Activated T-cell treated with anti-CD3 and anti-CD28 coated beads for 1 hour (primary cell): Measurements from ENCODE around the gene DDA1.
A peak's percentile ranks its signal among the peaks of the same experiment; 100 is the strongest.

Experiments
- DNase-seq: peaks from one replicate; pipeline ENCODE4 v3.0.0-alpha.2; 2020; ENCODE audit warnings: low read depth

The DDA1 gene

DNA sequence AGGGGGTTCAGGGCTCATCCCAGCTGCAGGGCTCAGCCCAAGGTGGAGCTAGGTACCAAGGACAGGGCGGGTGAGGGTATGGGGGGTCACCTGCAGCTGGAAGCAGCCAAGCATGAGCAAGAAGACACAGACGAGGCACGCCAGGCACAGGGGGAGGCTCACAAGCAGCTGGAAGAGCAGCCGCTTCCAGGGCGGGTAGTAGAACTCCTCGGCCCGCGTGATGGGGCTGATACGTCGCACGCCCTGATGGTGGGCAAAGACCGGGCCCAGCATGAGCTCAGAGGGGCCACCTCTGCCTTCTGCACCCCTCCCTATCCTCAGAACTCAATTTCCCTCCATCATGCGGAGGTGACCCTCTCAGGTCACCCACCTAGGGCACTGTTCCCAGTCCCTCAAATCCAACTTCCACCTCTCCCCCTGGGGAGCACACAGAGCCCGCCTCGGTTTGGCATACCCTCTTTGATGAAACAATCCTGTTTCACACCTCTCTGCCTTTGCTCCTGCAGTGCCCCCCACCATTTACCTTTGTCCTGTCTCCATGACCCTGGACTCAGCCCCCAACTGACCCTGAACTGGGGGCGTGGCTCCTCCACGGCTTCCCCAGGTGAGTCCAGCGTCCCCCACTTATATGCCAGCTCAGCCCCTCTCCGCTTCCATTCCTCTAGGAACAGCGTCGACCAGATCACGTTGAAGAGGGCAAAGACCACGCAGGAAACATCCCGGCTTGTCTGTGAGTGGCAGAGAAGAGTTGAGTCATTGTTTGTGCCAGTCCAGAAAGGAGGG is 21.1 kb downstream of the DDA1 start:
- no peak for DNase-seq

DNA sequence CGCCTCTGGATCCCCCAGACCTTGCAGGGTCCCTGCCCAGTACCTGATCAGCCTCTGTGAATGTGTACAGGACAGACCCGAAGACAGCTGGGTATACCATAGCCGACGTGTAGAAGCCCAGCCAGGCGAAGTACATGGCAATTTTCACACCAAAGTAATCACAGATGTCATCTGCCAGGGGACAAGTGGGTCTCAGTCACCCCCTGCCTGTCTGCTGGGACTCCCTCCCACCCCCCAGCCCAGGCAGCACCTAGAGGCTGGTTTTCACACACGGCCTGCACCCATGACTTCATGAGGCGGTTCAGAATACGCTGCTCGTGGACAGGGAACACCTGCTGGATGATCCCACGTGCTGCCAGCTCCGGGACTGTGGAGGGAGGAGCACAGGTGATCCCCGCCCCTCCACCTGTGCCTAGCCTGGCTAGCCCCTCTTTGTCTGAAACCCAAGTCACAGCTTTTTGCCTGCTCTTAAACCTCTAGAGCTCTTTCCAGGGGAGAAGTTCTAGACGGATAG is 21.7 kb downstream of the DDA1 start:
- no peak for DNase-seq

DNA sequence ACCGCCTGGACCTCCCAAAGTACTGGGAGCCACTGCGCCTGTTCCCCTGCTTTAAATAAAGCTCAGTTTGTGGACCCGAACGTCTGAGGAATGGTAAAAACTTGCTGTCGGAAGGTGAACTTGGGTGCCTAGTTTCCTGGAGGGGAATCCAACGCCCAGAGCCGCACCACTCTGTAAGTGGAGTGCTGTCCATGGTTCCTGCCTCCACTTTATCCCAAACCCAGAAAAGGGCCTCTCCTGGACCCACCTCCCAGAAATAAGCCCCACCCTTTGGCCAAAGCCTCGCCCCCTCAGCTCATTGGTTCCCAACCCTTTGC is 23.0 kb downstream of the DDA1 start:
- DNase-seq = no peak

DNA sequence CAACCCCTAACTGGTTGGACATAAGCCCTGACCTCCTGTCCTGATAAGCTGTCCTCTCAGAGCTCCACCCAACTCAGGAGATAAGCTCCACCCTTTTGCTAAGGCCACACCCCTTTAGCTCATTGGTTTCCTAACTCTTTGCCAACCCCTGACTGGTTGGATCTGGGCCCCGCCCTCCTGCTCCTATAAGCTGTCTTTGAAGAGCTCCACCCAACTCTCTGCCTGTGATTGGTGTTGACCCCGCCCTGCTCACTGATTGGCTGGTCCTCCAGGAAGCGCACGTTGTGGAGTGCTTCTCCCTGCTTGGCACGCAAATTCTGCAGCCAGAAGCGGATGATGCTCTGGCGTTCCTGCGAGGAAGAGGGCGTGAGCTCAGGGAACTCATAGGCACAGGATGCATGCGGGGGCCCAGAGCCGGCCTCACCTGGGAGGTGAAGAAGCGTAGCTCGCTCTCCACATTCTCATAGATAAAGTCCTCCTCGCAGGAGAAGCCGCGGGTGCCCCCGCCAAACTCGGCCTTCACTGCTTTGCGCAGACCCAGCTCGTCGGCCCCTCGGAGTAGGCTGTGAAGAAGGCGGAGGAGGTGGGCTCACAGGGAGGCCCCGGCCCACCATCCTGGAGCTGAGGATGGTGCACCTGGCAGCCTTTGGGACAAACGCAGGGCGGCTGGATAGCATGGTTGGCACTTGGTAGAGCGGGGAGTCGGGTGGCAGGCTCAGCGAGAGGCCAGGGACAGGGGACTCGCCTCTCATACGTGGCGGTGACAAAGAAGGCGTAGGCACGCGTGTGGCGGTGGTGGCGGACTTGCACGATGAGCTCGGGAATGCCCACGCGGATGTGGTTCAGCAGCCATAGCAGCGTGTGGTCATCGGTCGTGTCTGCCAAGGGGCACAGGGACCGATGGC is 23.6 kb downstream of the DDA1 start:
- no peak for DNase-seq

DNA sequence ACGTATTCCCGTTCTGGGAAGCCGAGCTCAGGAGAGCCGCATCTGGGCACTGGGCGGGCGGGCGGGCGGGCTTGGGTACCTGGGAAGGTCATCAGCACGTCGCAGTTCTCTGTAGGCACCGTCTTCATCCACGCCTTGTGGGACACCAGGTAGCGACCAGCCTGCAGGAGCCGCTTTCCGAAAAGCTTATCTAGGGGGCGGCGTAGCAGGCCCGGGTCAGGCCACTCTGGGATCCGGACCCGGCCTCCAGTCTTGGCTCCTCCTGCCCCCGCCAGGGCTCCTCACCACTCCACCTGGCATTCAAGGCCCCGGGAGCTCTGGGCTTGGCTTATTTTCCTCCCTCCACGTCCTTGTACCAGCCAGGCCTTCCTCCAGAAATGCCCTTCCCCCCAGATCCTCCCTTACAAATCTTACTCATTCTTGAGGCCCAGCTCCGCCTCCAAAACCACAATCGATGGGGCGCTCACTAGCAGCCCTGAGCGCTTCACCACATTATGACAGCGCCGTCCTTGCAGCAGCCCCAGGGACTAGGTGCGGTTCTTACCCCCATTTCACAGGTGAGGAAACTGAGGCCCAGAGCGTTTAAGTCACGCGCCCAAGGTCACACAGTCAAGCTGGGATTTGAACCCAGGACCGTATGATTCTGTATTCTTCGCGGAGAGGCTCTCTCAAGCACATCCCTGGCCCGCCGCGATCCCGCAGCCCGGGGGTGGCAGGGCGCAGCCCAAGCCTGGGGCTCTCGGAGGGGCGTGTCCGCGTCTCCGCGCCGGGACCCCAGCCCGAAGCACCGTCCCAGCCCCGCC is 24.4 kb downstream of the DDA1 start:
- DNase-seq = peak; percentile 55

DNA sequence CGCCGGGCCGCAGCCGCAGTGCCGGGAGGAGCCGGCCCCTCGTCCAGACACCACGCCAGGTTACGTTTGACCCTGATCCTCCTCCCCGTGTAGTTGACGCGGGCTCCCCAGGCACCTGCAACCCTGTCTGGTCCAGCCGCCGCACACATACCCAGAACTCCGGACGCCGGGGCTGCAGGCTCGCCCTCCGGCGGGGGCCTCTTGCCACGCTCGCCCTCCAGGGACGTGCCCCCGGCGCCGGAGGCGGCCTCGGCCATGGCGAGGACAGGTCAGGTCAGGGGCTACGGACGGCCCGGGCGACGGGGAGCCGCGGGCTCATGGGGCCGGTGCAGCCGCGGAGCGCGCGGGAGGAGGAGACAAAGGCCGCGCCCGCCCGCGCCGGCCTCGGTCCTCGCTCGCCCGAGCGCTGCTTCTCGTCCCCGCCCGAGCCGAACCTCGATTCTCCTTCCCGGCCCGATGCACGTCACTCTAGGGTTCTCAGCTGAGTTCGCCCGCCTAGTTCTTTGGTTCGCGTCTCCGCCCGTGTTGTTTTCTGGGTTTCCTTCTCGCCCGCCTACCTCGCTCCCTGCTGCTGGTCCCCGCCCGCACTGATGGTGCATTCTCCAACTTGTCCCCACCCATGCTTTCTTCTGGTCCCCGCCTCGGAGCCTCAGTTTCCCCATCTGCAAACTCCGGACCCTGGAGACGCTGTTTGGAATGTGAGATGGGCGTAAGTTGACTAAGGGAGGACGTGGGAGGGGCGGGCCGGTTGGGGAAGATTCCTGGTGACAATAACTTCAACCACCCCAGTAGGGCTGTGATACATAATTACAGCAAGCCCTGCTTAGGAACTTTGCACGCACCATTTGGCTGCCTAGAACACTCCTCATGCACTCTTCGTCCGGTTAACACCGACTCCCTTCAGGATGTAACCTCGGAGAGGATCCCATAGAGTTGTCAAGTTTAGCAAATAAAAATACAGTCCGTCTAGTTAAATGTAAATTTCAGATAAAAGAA is 25.3 kb downstream of the DDA1 start, which contains the start of gene ANO8:
Gene ANO8 (minus strand): TSS at position 442 of the 996 bp plus-strand sequence. CDS start 185 bp downstream, at position 257.
- DNase-seq = peak; percentile 97

DNA sequence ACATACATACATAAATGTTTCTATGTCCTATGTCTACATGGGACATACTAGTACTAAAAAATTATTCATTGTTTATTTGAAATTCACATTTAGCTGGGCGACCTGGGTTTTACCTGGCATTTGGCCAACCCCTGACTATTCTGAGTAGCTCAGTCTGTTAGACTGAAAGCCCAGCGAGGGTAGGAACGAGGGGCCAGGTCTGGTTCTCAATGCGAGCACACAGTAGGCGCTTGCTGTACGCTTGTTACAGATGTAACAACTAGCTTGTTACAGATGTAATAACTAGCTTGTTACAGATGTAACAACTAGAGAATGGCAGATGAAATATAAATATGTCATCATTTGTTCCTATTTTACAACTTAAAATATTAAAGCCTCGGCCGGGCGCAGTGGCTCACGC is 26.2 kb downstream of the DDA1 start:
- no peak for DNase-seq

DNA sequence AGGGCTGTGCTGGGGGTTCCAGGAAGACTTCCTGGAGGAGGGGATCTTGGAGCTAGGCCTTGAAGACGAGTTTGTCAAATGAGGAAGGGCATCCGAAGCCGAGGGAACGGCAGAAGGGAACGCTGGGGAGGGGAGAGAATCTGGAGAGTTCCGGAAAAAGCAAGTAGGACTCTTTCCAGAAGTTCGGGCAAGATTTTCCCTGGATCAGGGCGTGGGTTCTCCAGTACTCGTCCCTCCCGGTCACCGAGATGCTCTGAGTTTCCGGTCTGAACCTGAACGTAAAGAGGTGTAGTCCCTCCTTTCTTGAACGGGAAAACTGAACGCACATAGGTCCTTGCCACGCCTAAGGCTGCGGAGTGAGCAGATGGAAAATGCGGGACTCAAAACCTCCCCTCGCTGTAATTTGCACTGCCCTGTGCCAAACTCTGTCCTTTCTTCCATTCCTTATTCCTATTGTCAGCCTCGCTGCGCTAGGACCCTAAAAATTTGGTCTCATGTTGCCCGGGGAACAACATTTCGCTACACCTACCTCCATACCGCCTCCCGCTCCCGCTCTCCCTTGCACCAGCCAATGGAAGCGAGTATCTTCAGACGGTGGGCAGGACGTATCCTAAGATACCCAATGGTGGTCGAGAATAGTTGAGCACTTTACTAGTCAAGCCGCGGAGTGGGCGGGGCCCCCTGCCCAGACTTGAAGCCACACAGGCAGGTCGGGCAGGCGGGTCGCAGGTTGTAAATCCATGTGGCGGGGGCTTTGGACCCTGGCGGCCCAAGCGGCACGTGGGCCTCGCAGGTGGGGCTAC is 27.7 kb downstream of the DDA1 start, which contains the start of gene GTPBP3:
Gene GTPBP3 (plus strand): TSS at position 682 of the 803 bp plus-strand sequence. CDS start 59 bp downstream, at position 741.
- DNase-seq = peak; percentile 94

DNA sequence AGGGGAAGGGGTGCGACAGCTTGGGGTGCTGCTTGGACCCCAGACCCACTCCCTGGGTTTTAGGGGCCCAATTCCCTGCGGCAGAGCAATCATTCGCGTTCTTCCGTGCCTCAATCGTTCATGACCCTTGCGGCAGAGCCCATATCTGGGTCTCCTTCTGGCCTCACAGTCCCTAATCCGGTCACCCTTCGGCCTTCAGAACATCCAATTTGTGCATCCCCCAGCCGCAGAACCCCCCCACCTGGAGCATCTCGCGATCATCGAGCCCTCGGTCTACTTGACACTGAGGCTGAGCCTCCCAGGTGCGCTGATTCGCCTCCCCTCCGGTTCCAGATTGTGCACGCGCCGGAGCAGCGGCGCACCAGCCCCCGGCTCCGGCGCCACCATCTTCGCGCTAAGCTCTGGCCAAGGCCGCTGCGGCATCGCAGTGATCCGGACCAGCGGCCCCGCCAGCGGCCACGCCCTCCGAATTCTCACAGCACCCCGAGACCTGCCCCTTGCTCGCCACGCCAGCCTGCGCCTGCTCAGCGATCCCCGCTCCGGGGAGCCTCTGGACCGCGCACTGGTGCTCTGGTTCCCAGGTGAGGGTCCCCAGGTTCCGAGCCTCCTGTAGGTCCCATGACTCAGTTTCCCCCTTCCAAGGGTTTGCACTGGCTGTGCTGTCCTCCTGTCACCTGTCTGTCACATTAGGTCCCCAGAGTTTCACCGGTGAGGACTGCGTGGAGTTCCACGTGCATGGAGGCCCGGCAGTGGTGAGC is 28.5 kb downstream of the DDA1 start:
- DNase-seq = no peak

DNA sequence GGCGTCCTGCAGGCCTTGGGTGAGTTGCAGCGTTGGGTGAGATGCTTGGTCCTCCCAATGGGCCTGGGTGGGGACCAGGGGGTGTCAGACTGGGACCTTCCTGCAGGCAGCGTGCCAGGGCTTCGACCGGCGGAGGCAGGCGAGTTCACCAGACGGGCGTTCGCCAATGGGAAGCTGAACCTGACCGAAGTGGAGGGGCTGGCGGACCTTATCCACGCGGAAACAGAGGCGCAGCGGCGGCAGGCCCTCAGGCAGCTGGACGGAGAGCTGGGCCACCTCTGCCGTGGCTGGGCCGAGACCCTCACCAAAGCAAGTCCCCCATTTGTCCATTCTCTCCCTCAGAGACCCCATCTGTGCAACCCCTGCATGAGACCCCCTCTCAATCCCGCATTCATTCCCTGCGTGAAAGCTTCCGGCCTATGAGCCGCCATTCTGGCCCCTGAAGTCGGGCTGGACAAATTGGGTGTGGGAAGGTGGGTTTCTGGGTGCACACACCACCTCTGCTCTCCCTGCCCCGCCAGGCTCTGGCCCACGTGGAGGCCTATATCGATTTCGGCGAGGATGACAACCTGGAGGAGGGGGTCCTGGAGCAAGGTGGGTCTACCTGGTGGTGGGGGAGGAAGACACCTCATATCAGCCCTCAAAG is 29.2 kb downstream of the DDA1 start:
- DNase-seq = no peak

DNA sequence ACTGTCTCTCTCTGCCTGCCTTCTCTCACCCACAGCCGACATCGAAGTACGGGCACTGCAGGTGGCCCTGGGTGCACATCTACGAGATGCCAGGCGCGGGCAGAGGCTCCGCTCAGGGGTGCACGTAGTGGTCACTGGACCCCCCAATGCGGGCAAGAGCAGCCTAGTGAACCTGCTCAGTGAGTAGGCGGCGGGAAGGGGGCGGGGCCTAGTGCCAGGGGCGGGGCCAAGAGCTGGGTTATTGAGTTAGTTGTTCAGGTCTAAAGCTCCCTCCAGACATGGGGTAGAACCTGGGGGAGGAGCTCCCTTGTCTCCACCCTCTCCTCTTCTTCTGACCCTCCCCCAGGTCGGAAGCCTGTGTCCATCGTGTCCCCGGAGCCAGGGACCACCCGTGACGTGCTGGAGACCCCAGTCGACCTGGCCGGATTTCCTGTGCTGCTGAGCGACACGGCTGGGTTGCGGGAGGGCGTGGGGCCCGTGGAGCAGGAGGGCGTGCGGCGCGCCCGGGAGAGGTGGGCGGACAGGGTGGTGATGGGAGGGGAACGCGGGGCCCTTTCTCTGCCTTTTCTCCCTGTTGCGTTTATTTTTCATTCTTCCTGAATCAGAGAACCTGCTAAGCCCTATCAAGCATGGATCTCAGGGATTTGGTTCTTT is 29.9 kb downstream of the DDA1 start:
- no peak for DNase-seq

DNA sequence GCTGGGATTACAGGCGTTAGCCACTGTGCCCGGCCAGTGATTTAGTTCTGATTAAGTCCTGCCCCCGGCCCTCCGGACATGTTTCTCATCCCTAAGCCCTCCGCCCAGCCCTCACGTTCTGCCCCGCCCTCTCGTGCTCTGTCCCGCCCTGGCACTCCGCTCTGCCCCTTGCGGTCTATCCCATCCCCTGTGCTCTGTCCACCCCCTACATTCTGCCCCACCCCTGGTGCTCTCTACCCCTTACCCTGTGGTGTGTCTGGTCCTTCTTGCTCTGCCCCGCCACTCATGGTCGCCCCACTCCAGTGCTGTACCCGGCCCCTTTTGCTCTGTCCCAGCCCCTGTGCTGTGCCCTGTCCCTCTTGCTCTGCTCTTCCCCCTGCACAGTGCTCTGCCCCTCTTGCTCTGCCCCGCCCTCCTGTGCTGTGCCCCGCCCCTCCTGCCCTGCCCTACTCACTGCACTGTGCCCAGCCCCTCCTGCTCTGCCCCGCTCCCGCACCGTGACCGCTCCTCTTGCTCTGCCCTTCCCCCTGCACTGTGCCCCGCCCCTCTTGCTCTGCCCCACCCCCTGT is 31.0 kb downstream of the DDA1 start:
- DNase-seq = no peak

DNA sequence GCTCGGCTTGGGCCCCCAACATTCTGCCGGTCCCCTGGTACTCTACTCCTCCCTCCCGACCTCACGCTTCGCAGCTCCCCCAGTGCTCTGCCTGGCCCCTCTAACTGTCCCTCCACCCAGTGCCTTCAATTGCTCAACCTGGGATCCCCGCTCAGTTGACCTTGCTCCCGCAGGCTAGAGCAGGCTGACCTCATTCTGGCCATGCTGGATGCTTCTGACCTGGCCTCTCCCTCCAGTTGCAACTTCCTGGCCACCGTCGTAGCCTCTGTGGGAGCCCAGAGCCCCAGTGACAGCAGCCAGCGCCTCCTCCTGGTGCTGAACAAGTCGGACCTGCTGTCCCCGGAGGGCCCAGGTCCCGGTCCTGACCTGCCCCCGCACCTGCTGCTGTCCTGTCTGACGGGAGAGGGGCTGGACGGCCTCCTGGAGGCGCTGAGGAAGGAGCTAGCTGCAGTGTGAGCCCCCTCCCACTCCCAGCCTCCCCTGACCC is 31.6 kb downstream of the DDA1 start:
- no peak for DNase-seq

DNA sequence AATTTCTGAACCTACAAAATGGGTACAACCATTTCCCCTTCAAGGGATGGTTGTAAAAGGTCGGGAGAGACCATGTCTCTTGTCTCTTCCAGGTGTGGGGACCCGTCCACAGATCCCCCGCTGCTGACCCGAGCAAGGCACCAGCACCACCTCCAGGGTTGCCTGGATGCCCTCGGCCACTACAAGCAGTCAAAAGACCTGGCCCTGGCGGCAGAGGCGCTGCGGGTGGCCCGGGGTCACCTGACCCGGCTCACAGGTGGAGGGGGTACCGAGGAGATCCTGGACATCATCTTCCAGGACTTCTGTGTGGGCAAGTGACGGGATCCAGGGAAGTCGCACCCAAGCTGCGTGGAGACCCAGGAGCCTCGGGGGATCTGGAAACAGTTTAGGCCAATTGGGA is 32.0 kb downstream of the DDA1 start:
- DNase-seq = no peak

DNA sequence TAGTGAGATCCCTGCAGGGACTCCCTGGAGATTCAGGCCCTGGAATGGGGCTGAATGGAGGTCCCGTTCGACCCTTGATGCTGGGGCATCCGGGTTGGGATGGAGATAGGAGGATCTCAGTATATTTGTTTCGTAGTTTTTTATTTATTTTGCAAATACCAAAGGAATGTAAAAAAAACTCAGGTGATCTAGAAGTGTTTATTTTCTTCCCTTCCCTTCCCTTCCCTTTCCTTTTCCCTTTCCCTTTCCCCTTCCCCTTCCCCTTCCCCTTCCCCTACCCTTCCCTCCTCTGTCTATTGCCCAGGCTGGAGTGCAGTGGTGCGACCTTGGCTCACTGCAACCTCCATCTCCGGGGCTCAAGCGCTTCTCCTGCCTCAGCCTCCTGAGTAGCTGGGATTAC is 32.5 kb downstream of the DDA1 start:
- no peak for DNase-seq

DNA sequence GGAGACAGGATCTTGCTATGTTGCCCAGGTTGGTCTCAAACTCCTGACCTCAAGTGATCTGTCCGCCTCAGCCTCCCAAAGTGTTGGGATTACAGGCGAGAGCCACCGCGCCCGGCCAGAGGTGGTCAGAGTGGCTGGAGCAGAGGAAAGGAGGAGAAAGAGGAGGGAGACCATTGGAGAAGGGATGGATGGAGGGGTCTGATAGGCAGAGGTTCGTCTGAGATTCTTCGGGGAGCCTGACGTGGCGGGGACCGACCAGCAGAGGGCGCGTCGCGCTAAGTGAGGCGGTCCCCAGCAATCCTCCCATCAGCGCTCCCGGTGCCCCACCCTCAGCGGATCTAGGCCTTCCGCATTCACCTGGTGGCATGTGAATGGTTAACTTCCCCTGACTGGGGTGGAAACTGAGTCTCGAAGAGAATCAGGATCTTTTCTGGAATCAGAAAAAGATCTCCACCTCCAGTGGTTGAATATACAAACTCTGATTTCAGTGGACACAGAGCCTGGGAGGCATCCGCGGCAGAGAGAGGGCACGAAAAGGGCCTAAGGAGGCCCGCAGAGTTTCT is 36.8 kb downstream of the DDA1 start:
- DNase-seq = peak; percentile 76

DNA sequence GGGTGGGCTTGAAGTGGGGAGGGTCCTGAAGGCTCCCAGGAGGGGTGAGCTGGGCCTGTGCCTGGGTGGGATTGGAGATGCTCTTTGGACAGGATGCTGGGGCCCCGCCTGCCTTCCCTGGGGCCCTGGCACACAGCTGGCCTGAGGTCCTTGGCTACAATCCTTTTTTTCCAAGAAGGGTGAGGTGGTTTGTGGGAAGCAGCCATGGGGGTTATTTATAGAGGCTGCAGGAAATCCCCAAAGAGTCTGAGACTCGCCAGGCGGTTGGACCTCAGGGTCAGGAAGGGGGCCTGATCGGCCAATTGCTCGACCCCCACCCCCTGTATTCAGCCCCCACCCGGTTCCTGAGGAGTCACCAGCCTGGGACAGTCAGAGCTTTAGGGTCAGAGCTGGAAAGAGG is 38.0 kb downstream of the DDA1 start:
- DNase-seq = no peak
